ENCODE measurements around the gene INHBA. TPM values are rescaled to one million over a fixed set of nuclear protein-coding genes. Genes with fewer than 3 reads are reported as not detected.

INHBA gene
- total RNA-seq, 1 experiment from 2014 or later: 3.1 TPM

GRCh38 chr7:41691286-41692190, 11.4 kb downstream of the INHBA start:
- DNase-seq (ENCODE audit: extremely low read depth, low read depth): no peak

GRCh38 chr7:41689815-41690214, 13.1 kb downstream of the INHBA start:
- no peak for DNase-seq (ENCODE audit: extremely low read depth, low read depth)

GRCh38 chr7:41688906-41689305, 14.0 kb downstream of the INHBA start:
- no peak for DNase-seq (ENCODE audit: extremely low read depth, low read depth)

GRCh38 chr7:41688012-41688625, 14.8 kb downstream of the INHBA start:
- DNase-seq (ENCODE audit: extremely low read depth, low read depth): no peak

- no peak for DNase-seq (ENCODE audit: extremely low read depth, low read depth)
These were observed 17.2 kb downstream of the INHBA start for GRCh38 chr7:41685684-41686083.

GRCh38 chr7:41682422-41682821, 20.5 kb downstream of the INHBA start:
- no peak for DNase-seq (ENCODE audit: extremely low read depth, low read depth)

GRCh38 chr7:41679566-41679965, 23.3 kb downstream of the INHBA start:
- no peak for DNase-seq (ENCODE audit: extremely low read depth, low read depth)

- DNase-seq (ENCODE audit: extremely low read depth, low read depth): no peak
These were observed 28.3 kb downstream of the INHBA start for GRCh38 chr7:41674505-41675023.

- no peak for DNase-seq (ENCODE audit: extremely low read depth, low read depth)
These were observed 41.3 kb downstream of the INHBA start for GRCh38 chr7:41661596-41661995.

- no peak for DNase-seq (ENCODE audit: extremely low read depth, low read depth)
These were observed 43.4 kb downstream of the INHBA start for GRCh38 chr7:41659539-41659938.

- DNase-seq (ENCODE audit: extremely low read depth, low read depth): no peak
These were observed 46.5 kb downstream of the INHBA start for GRCh38 chr7:41656366-41656765.

GRCh38 chr7:41655426-41655825, 47.5 kb downstream of the INHBA start:
- no peak for DNase-seq (ENCODE audit: extremely low read depth, low read depth)

- no peak for DNase-seq (ENCODE audit: extremely low read depth, low read depth)
These were observed 50.6 kb downstream of the INHBA start for GRCh38 chr7:41652267-41652666.

GRCh38 chr7:41648501-41648900, 54.4 kb downstream of the INHBA start:
- no peak for DNase-seq (ENCODE audit: extremely low read depth, low read depth)

- DNase-seq (ENCODE audit: extremely low read depth, low read depth): no peak
These were observed 59.3 kb downstream of the INHBA start for GRCh38 chr7:41643616-41644015.

- DNase-seq (ENCODE audit: extremely low read depth, low read depth): no peak
These were observed 61.2 kb downstream of the INHBA start for GRCh38 chr7:41641665-41642014.

- no peak for DNase-seq (ENCODE audit: extremely low read depth, low read depth)
These were observed 61.8 kb downstream of the INHBA start for GRCh38 chr7:41641011-41641664.

GRCh38 chr7:41640487-41640886, 62.4 kb downstream of the INHBA start:
- DNase-seq (ENCODE audit: extremely low read depth, low read depth): no peak

GRCh38 chr7:41637049-41637448, 65.8 kb downstream of the INHBA start:
- no peak for DNase-seq (ENCODE audit: extremely low read depth, low read depth)
